A549 (cell line): ENCODE data around the gene ANXA9. TPM values are rescaled to one million over a fixed set of nuclear protein-coding genes. Genes with fewer than 3 reads are reported as not detected.

Experiments
- ATAC-seq, 2 experiments: fragments of 200-7000 bp in 1 of 2; fragments of >200 bp in 1 of 2; cut with Nextera tagmentation in 1 of 2; cut with Tn5 transposase in 1 of 2; 3 replicates each; pipeline versions ENCODE4 v1.8.0 to v1.9.1; 2018 to 2020; ENCODE audit warnings: mild to moderate bottlenecking in 1 of 2, moderate library complexity in 1 of 2
- CTCF ChIA-PET: fragments of 300-600 bp; sonication (Branson Sonifier 250); formaldehyde crosslinking; extraction: SDS; loops from one replicate; lab custom pipeline; 2021; ENCODE audit warnings: antibody characterized with exemption, inconsistent platforms; lab: Yijun Ruan, JAX
- POLR2A ChIA-PET: fragments of 350-600 bp; formaldehyde crosslinking; extraction: SDS; loops from one replicate; lab custom pipeline; 2021; ENCODE audit warnings: antibody characterized with exemption, inconsistent platforms; lab: Yijun Ruan, JAX
- DNase-seq, 2 experiments: peaks; one replicate each; pipeline versions ENCODE4 v3.0.0 to v3.0.0-alpha.2; 2011 to 2016; ENCODE audit warnings: low read depth in 1 of 2, low spot score in 1 of 2
- FAIRE-seq: peaks from 2 replicates; lab custom pipeline; 2011; peaks lifted over from hg19 to GRCh38; lab: Jason Lieb, UNC
- H3K27ac ChIP-seq, 2 experiments: fragments of >200 bp; sonication (Bioruptor Twin); formaldehyde crosslinking; 3 replicates each; pipeline ENCODE4 v1.5.1; 2016 to 2017
- H3K4me1 ChIP-seq: fragments of >200 bp; sonication (Bioruptor Twin); formaldehyde crosslinking; 3 replicates; pipeline ENCODE4 v1.6.1; 2016
- H3K4me2 ChIP-seq: fragments of >200 bp; sonication (Bioruptor Twin); formaldehyde crosslinking; 3 replicates; pipeline ENCODE4 v1.6.1; 2016
- H3K4me3 ChIP-seq: fragments of >200 bp; sonication (Bioruptor Twin); formaldehyde crosslinking; 3 replicates; pipeline ENCODE4 v1.5.1; 2016
- H3K9me3 ChIP-seq: fragments of >200 bp; sonication (Bioruptor Twin); formaldehyde crosslinking; 3 replicates; pipeline ENCODE4 v1.6.1; 2016
- ATOH8 ChIP-seq: fragments of 250-450 bp; sonication (Bioruptor Pico); IDR thresholded peaks from 2 replicates; pipeline ENCODE4 v1.5.0; 2020; ENCODE audit warnings: low read depth, mild to moderate bottlenecking, moderate library complexity
- CBX2 ChIP-seq: fragments of 200-600 bp; sonication (generic); IDR thresholded peaks from 2 replicates; pipeline ENCODE4 v1.6.1; 2016; ENCODE audit warnings: low read depth, mild to moderate bottlenecking, borderline replicate concordance
- CHD2 ChIP-seq: fragments of 150-350 bp; IDR thresholded peaks from 2 replicates; pipeline ENCODE4 v1.6.1; 2014; ENCODE audit warnings: low read length; ENCODE audit not compliant: partially characterized antibody
- EHF ChIP-seq: fragments of 250-450 bp; sonication (Bioruptor Pico); IDR thresholded peaks from 2 replicates; pipeline ENCODE4 v1.5.0; 2020; ENCODE audit warnings: mild to moderate bottlenecking
- EHMT2 ChIP-seq: fragments of 200-600 bp; sonication (generic); IDR thresholded peaks from 2 replicates; pipeline ENCODE4 v1.6.1; 2016; ENCODE audit warnings: antibody characterized with exemption, low read depth, mild to moderate bottlenecking, moderate library complexity
- FOSB ChIP-seq: fragments of 250-450 bp; sonication (Bioruptor Pico); IDR thresholded peaks from 2 replicates; pipeline ENCODE4 v1.5.0; 2020; ENCODE audit warnings: mild to moderate bottlenecking, moderate library complexity
- FOSL2 ChIP-seq, 2 experiments: fragments of 450-650 bp in 1 of 2; fragments of >200 bp in 1 of 2; sonication (Bioruptor Twin) in 1 of 2; formaldehyde crosslinking; IDR thresholded peaks; 2 replicates each; pipeline versions ENCODE4 v1.5.0 to v1.6.1; 2016 to 2020; ENCODE audit warnings: mild to moderate bottlenecking in 1 of 2, moderate library complexity in 1 of 2
- FOXS1 ChIP-seq: fragments of 250-450 bp; sonication (Bioruptor Pico); IDR thresholded peaks from 2 replicates; pipeline ENCODE4 v1.5.0; 2020; ENCODE audit warnings: mild to moderate bottlenecking, moderate library complexity
- HEYL ChIP-seq: fragments of 250-450 bp; sonication (Bioruptor Pico); IDR thresholded peaks from 2 replicates; pipeline ENCODE4 v1.8.0; 2021; ENCODE audit warnings: mild to moderate bottlenecking, moderate library complexity
- HOXB5 ChIP-seq: fragments of 250-450 bp; sonication (Bioruptor Pico); IDR thresholded peaks from 2 replicates; pipeline ENCODE4 v1.5.0; 2020; ENCODE audit warnings: mild to moderate bottlenecking, moderate library complexity
- JUN ChIP-seq, 2 experiments: fragments of >200 bp; sonication (Bioruptor Twin); formaldehyde crosslinking; IDR thresholded peaks; 2 replicates in 1 of 2; 3 replicates in 1 of 2; pipeline ENCODE4 v1.6.1; 2016 to 2017
- JUNB ChIP-seq: fragments of >200 bp; sonication (Bioruptor Twin); formaldehyde crosslinking; IDR thresholded peaks from 2 replicates; pipeline ENCODE4 v1.6.1; 2016
- MAFK ChIP-seq: fragments of 450-650 bp; IDR thresholded peaks from 2 replicates; pipeline ENCODE4 v1.6.1; 2014; ENCODE audit not compliant: partially characterized antibody
- MAZ ChIP-seq: fragments of 150-350 bp; IDR thresholded peaks from 2 replicates; pipeline ENCODE4 v1.6.1; 2014; ENCODE audit warnings: antibody characterized with exemption, low read depth, low read length, borderline replicate concordance
- NFE2L2 ChIP-seq: fragments of 150-350 bp; conservative IDR thresholded peaks from 2 replicates; pipeline ENCODE4 v1.6.1; 2014; ENCODE audit warnings: low read length
- NR3C1 ChIP-seq: fragments of >200 bp; sonication (Bioruptor Twin); formaldehyde crosslinking; IDR thresholded peaks from 3 replicates; pipeline ENCODE4 v1.6.1; 2017
- PHF8 ChIP-seq: fragments of 200-600 bp; sonication (generic); IDR thresholded peaks from 2 replicates; pipeline ENCODE4 v1.6.1; 2016; ENCODE audit warnings: low read depth, mild to moderate bottlenecking, antibody characterized with exemption, moderate library complexity, borderline replicate concordance
- POLR2AphosphoS2 ChIP-seq: conservative IDR thresholded peaks from 2 replicates; pipeline ENCODE4 v1.6.1; 2012; ENCODE audit warnings: low read length, improper control_type of control experiment, inconsistent platforms
- RCOR1 ChIP-seq: fragments of 150-350 bp; IDR thresholded peaks from 2 replicates; pipeline ENCODE4 v1.6.1; 2014; ENCODE audit warnings: antibody characterized with exemption, low read length, low read depth
- REST ChIP-seq: fragments of 200-600 bp; sonication (generic); IDR thresholded peaks from 2 replicates; pipeline ENCODE4 v1.6.1; 2016; ENCODE audit warnings: antibody characterized with exemption, mild to moderate bottlenecking, moderate library complexity
- RFX5 ChIP-seq: fragments of 450-650 bp; IDR thresholded peaks from 2 replicates; pipeline ENCODE4 v1.7.1; 2014; ENCODE audit warnings: antibody characterized with exemption, mild to moderate bottlenecking, moderate library complexity
- RNF2 ChIP-seq: fragments of 200-600 bp; sonication (generic); IDR thresholded peaks from 2 replicates; pipeline ENCODE4 v1.6.1; 2016; ENCODE audit warnings: low read depth, mild to moderate bottlenecking, antibody characterized with exemption, moderate library complexity, borderline replicate concordance
- SREBF2 ChIP-seq: fragments of 450-650 bp; IDR thresholded peaks from 2 replicates; pipeline ENCODE4 v1.6.1; 2014; ENCODE audit warnings: mild to moderate bottlenecking, moderate library complexity
- USF2 ChIP-seq: fragments of 450-650 bp; IDR thresholded peaks from 2 replicates; pipeline ENCODE4 v1.6.1; 2014; ENCODE audit warnings: antibody characterized with exemption
- WGBS: methylation state at CpG from one replicate; pipeline ENCODE4 v1.1.6; 2017; ENCODE audit errors: missing lambda C conversion rate; 5-methylcytosine and 5-hydroxymethylcytosine counted together
- polyA plus RNA-seq, 4 experiments: library from polyadenylated mRNA; depleted of rRNA in 3 of 4; stranded (reverse); fragments of >200 nt; fragmentation: RNase III in 1 of 4; extraction: RNeasy Plus Mini Kit Qiagen cat#74134 plus additional on column Dnase treatment in 1 of 4; gene quantifications; 2 replicates in 3 of 4; 3 replicates in 1 of 4; pipeline ENCODE4 v1.2.3, GENCODE V29; 2011 to 2017
- TF ChIP-seq, protein P1 (sequence below): fragments of 150-350 bp; IDR thresholded peaks from 2 replicates; pipeline ENCODE4 v1.6.1; 2014; ENCODE audit warnings: low read depth, mild to moderate bottlenecking, low read length
- TF ChIP-seq, protein P2 (sequence below): fragments of 250-450 bp; sonication (Bioruptor Pico); IDR thresholded peaks from 2 replicates; pipeline ENCODE4 v1.5.0; 2021; ENCODE audit warnings: mild to moderate bottlenecking, moderate library complexity, borderline replicate concordance

The ANXA9 gene
- polyA plus RNA-seq, 2 of the 4 experiments (the other 2 are of a cell fraction), result 2.1 to 2.2 TPM

DNA sequence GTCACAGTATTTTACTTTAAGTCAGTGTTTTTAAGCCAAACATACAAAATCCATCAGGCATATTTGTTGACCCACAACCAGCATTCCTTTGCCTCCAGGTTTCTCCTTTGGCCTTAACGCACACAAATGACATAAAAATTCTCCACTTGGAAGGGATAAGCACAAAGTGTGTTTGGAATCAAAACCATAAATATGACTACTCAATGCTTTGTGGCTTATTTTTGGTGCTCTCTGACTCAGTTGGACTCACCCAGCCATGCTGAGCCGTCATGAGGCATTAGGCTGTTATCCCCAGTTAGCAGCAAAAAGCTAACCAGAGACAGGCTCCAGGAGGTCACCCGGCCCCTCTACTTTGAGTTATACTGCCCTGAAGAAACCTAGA, 27.1 kb downstream of the ANXA9 start:
- POLR2A ChIA-PET, result no interaction called here

DNA sequence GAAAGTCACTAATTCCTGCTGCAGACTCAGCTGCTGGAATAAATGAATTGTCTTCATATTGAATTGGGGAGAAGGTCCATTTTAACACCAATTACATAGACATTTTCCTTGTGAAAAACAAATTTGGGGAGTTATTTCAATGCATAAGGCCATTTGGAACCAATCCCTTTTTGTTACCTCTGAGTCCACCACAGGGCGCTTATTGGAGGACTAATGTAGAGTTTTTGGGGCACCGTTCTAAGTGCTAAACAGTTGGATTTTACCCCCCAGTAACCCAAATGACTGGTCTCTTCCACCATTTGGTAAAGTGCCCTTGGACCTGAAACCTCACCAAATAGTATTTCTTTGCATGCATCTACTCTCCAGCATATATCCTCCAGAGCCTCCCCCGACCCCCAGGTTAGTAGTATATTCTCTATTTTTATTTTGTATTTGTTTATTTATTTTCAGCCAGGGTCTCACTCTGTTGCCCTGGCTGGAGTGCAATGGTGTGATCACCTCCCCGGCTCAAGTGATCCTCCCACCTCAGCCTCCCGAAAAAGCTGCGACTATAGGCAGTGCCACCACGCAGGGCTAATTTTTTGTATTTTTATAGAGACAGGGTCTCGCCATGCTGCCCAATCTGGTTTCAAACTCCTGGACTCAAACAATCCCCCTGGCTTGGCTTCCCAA, 27.7 kb downstream of the ANXA9 start:
- TF ChIP-seq JUNB (no peak), EHMT2 (no peak), RFX5 (no peak), POLR2AphosphoS2 (no peak), CHD2 (no peak)
- no peak for DNase-seq
- H3K4me2 ChIP-seq, result peak overlapping the region; percentile 90
- H3K9me3 ChIP-seq, result no peaks in the 10 kb centered on the region
- FAIRE-seq, result no peak
- H3K27ac ChIP-seq, result no peak overlapping the region
- POLR2A ChIA-PET, result no interaction called here
- no peak overlapping the region for H3K4me3 ChIP-seq
- CTCF ChIA-PET, result interaction anchor here (0.6 to 1.6 kb wide), 7 partner anchors 17 to 616 kb away, joined by 3 to 4 read pairs (median 3); partner anchors contain the start of genes C1orf56, CDC42SE1 and MLLT11
- H3K4me1 ChIP-seq, result peaks cover 53% of the 10 kb centered on the region
- no peak for ATAC-seq
- WGBS, result 85% methylated on average over 8 of the region's 8 CpGs

More for the DNA sequence above, 27.1 kb downstream of the ANXA9 start:
- H3K4me2 ChIP-seq, result peak overlapping the region; percentile 90
- H3K9me3 ChIP-seq, result no peaks in the 10 kb centered on the region
- no peak for FAIRE-seq
- 66% methylated on average over 3 of the region's 3 CpGs for WGBS
- DNase-seq, result no peak
- no peak for TF ChIP-seq RNF2
- no peak for TF ChIP-seq HOXB5 (CRISPR knock-in tag)
- no peak for TF ChIP-seq ATOH8
- TF ChIP-seq MAZ, result no peak
- no peak for TF ChIP-seq NR3C1
- no peak for TF ChIP-seq FOSB (CRISPR knock-in tag)
- no peak for TF ChIP-seq HEYL
- no peak for TF ChIP-seq RFX5
- TF ChIP-seq USF2, result no peak
- ATAC-seq, result no peak
- CTCF ChIA-PET, result interaction anchor here (1.1 to 1.6 kb wide), 4 partner anchors 22 to 51 kb away, joined by 3 to 4 read pairs (median 3); partner anchors contain the start of genes C1orf56, CDC42SE1 and MLLT11
- H3K4me3 ChIP-seq, result peak overlapping the region; percentile 88
- peaks cover 53% of the 10 kb centered on the region for H3K4me1 ChIP-seq
- H3K27ac ChIP-seq, result peak overlapping the region; percentile 92 to 95

DNA sequence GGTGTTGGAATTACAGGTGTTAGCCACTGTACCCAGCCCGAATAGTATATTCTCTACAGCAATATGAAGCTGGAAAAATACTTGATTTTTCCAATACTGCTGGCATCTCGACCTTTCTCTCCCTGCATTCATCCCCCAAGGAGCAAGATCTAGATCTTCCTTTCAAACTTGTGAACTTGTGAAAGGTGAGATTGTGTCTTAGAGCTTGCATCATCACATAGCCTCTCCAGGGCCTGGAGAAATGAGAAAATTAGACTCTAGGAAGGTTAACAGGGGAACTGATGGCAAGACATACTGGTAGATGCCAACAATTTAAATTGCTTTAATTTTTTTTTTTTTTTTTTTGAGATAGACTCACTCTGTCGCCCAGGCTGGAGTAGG, 28.2 kb downstream of the ANXA9 start:
- H3K27ac ChIP-seq, result no peak overlapping the region
- no peak for ATAC-seq
- 81% methylated on average over 3 of the region's 3 CpGs for WGBS
- no peak for FAIRE-seq
- CTCF ChIA-PET, result interaction anchor here (0.6 to 1.6 kb wide), 4 partner anchors 17 to 615 kb away, joined by 3 to 4 read pairs (median 4); partner anchors contain the start of gene C1orf56
- peaks cover 53% of the 10 kb centered on the region for H3K4me1 ChIP-seq
- POLR2A ChIA-PET, result no interaction called here
- no peaks in the 10 kb centered on the region for H3K9me3 ChIP-seq
- DNase-seq, result no peak
- H3K4me3 ChIP-seq, result no peak overlapping the region
- H3K4me2 ChIP-seq, result no peak overlapping the region
- TF ChIP-seq NFE2L2 (no peak), HEYL (no peak), CBX2 (no peak), JUN (IDR thresholded peaks at IDR 0.05) (no peak), FOXS1 (no peak), FOSL2 (IDR thresholded peaks at IDR 0.05) (no peak), FOSL2 (CRISPR knock-in tag; IDR thresholded peaks at IDR 0.05) (no peak), REST (no peak), EHF (no peak), SREBF2 (no peak), MAFK (no peak), RCOR1 (no peak), PHF8 (no peak)
- TF ChIP-seq, protein P1, sequence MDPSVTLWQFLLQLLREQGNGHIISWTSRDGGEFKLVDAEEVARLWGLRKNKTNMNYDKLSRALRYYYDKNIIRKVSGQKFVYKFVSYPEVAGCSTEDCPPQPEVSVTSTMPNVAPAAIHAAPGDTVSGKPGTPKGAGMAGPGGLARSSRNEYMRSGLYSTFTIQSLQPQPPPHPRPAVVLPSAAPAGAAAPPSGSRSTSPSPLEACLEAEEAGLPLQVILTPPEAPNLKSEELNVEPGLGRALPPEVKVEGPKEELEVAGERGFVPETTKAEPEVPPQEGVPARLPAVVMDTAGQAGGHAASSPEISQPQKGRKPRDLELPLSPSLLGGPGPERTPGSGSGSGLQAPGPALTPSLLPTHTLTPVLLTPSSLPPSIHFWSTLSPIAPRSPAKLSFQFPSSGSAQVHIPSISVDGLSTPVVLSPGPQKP, result no peak
- TF ChIP-seq, protein P2, sequence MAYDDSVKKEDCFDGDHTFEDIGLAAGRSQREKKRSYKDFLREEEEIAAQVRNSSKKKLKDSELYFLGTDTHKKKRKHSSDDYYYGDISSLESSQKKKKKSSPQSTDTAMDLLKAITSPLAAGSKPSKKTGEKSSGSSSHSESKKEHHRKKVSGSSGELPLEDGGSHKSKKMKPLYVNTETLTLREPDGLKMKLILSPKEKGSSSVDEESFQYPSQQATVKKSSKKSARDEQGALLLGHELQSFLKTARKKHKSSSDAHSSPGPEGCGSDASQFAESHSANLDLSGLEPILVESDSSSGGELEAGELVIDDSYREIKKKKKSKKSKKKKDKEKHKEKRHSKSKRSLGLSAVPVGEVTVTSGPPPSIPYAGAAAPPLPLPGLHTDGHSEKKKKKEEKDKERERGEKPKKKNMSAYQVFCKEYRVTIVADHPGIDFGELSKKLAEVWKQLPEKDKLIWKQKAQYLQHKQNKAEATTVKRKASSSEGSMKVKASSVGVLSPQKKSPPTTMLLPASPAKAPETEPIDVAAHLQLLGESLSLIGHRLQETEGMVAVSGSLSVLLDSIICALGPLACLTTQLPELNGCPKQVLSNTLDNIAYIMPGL (CRISPR knock-in tag), result no peak
